Measurements from ENCODE around the gene ZNF860.

DNA sequence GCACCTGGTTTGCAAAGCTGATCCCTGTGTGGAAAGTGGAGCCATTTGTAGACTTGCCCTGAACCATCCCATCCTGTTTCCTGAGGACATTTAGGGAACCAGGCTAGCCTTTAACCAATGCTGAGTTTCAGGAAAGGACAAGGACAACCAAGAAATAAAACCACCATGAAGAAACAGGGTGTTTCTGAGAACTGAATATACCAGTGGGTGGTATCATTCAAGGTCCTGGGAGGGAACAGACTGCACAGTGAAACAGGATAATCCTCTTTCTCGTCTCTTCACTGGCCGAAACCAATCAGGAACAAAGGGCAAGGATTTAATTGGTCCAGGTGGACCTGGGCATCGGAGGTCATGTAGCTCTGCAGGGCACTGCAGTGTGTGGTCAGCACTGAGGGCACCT lies 21.8 kb downstream of the ZNF860 start:
- TF ChIP-seq, protein P1, sequence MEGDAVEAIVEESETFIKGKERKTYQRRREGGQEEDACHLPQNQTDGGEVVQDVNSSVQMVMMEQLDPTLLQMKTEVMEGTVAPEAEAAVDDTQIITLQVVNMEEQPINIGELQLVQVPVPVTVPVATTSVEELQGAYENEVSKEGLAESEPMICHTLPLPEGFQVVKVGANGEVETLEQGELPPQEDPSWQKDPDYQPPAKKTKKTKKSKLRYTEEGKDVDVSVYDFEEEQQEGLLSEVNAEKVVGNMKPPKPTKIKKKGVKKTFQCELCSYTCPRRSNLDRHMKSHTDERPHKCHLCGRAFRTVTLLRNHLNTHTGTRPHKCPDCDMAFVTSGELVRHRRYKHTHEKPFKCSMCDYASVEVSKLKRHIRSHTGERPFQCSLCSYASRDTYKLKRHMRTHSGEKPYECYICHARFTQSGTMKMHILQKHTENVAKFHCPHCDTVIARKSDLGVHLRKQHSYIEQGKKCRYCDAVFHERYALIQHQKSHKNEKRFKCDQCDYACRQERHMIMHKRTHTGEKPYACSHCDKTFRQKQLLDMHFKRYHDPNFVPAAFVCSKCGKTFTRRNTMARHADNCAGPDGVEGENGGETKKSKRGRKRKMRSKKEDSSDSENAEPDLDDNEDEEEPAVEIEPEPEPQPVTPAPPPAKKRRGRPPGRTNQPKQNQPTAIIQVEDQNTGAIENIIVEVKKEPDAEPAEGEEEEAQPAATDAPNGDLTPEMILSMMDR (IDR thresholded peaks at IDR 0.05), result no peak
- no peak for TF ChIP-seq EP300 (IDR thresholded peaks at IDR 0.05)

Measured in esophagus muscularis mucosa (tissue), 3 donors.